Stimulated activated CD8-positive, alpha-beta memory T cell treated with anti-CD3 and anti-CD28 coated beads, Interleukin-4, amount 100 ng/mL, for 48 hours (primary cell): ENCODE results near the gene FRRS1L.
A peak's percentile ranks its signal among the peaks of the same experiment; 100 is the strongest.

Experiments
- DNase-seq: peaks from one replicate; pipeline ENCODE4 v3.0.0-alpha.2; 2020

The FRRS1L gene

GRCh38 chr9:109166771-109167601, at the start of gene FRRS1L:
Gene FRRS1L (minus strand): TSS chr9:109167249. CDS start chr9:109167138, 111 bp downstream.
- DNase-seq = no peak

- DNase-seq = no peak
Observed at GRCh38 chr9:109214414-109214813, 47.4 kb upstream of the FRRS1L start.

- DNase-seq = no peak
Observed at GRCh38 chr9:109213285-109214121, 46.5 kb upstream of the FRRS1L start.

- no peak for DNase-seq
Observed at GRCh38 chr9:109212768-109213167, 45.7 kb upstream of the FRRS1L start.

GRCh38 chr9:109206670-109207069, 39.6 kb upstream of the FRRS1L start:
- DNase-seq = no peak

- DNase-seq = no peak
Observed at GRCh38 chr9:109205526-109205925, 38.5 kb upstream of the FRRS1L start.

- DNase-seq = no peak
Observed at GRCh38 chr9:109203761-109204360, 36.8 kb upstream of the FRRS1L start.

- no peak for DNase-seq
Observed at GRCh38 chr9:109199676-109200075, 32.6 kb upstream of the FRRS1L start.

- DNase-seq = no peak
Observed at GRCh38 chr9:109198736-109199382, 31.8 kb upstream of the FRRS1L start.

GRCh38 chr9:109193974-109194556, 27.0 kb upstream of the FRRS1L start:
- no peak for DNase-seq

GRCh38 chr9:109192732-109193361, 25.8 kb upstream of the FRRS1L start:
- no peak for DNase-seq

- no peak for DNase-seq
Observed at GRCh38 chr9:109191746-109192145, 24.7 kb upstream of the FRRS1L start.

GRCh38 chr9:109190151-109190550, 23.1 kb upstream of the FRRS1L start:
- DNase-seq = no peak

- no peak for DNase-seq
Observed at GRCh38 chr9:109186857-109187520, 19.9 kb upstream of the FRRS1L start.

GRCh38 chr9:109182940-109183798, 16.1 kb upstream of the FRRS1L start:
- DNase-seq = peak; percentile 40

GRCh38 chr9:109182550-109182939, 15.5 kb upstream of the FRRS1L start:
- DNase-seq = no peak

GRCh38 chr9:109181284-109181683, 14.2 kb upstream of the FRRS1L start:
- peak; percentile 55 for DNase-seq

GRCh38 chr9:109179801-109180523, 12.9 kb upstream of the FRRS1L start:
- no peak for DNase-seq

GRCh38 chr9:109176963-109177362, 9.9 kb upstream of the FRRS1L start:
- DNase-seq = no peak

GRCh38 chr9:109176386-109176785, 9.3 kb upstream of the FRRS1L start:
- DNase-seq = no peak
